Measurements from ENCODE around the gene LPGAT1.

LPGAT1 gene

DNA sequence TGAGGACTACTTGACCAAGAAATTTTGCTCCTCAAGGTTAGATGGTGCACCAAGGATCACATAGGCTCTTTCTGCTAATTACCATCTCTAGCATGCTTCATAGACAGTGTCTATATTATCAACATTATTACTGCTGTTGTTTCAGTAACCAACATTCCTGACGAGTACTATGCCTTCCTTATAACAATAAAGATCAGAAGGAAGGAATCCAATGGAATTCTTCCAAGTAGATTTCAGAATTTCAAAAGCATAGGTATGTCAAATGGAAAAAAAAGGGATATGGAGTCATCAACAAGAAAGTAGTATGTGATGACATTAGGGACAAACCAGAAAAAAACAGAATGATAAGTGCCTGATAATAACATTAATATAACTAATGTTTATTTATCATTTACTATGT, 39.6 kb upstream of the LPGAT1 start:
- TF ChIP-seq, protein P1, sequence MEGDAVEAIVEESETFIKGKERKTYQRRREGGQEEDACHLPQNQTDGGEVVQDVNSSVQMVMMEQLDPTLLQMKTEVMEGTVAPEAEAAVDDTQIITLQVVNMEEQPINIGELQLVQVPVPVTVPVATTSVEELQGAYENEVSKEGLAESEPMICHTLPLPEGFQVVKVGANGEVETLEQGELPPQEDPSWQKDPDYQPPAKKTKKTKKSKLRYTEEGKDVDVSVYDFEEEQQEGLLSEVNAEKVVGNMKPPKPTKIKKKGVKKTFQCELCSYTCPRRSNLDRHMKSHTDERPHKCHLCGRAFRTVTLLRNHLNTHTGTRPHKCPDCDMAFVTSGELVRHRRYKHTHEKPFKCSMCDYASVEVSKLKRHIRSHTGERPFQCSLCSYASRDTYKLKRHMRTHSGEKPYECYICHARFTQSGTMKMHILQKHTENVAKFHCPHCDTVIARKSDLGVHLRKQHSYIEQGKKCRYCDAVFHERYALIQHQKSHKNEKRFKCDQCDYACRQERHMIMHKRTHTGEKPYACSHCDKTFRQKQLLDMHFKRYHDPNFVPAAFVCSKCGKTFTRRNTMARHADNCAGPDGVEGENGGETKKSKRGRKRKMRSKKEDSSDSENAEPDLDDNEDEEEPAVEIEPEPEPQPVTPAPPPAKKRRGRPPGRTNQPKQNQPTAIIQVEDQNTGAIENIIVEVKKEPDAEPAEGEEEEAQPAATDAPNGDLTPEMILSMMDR (IDR thresholded peaks at IDR 0.05), result no peak
- no peak overlapping the region for H3K27ac ChIP-seq
- DNase-seq (ENCODE audit: low spot score), result no peak
- no peak overlapping the region for H3K4me3 ChIP-seq

DNA sequence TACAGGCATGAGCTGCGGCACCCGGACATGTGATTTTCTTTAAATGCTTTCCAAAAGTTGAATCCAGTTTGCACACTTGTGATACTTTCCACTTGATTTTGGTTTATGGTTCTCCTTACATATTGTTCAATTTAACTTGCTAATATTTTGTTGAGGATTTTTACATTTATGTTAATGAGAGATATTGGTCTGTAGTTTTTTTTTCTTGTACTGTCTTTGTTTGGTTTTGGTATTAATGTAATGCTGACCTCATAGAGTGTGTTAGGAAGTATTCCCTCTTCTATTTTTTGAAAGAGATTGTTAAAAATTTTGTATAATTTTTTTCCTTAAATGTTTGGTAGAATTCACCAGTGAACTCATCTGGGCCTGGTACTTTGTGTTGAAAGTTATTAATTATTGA, 34.6 kb upstream of the LPGAT1 start:
- no peak for DNase-seq (ENCODE audit: low spot score)
- TF ChIP-seq, protein P1 (IDR thresholded peaks at IDR 0.05), result no peak
- no peak overlapping the region for H3K4me3 ChIP-seq
- H3K27ac ChIP-seq, result no peak overlapping the region

DNA sequence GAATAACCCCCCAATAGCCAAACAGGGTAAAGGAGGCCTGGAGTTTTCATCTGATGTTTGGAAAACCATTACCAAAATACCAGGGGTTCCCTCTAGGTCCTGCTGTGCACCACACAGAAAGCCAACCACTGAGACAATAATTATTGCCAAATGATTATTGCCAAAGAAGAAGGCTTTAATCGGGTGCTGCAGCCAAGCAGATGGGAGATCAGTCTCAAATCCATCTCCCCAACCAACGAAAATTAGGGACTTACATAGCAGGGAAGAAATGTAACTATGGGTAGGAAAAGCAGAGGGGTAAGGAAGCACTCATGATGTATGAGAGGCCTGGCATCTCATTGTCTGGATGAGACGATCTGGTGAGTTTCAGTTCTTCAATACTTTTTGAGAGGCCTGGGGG, 28.8 kb upstream of the LPGAT1 start:
- no peak overlapping the region for H3K27ac ChIP-seq
- H3K4me3 ChIP-seq, result no peak overlapping the region
- DNase-seq (ENCODE audit: low spot score), result no peak
- TF ChIP-seq, protein P1 (IDR thresholded peaks at IDR 0.05), result no peak

DNA sequence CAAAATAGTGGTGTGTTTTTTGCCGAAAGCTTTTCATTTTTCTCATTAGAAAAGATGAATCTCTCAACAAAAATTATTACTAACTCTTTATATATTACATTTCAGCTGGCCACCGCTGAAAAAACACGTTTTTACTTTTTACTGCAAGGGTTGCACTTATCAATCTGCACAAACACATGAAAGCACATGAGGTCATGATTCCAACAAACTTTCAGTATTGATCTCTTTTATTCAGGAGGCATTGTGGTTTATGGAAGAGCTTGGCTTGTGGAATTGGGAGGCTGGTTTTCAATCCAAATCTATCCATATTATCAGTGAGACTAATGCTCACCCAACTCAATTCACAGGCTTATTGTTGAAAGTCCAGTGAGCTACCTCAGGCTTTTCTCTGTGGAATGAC, 20.6 kb upstream of the LPGAT1 start:
- H3K27ac ChIP-seq, result no peak overlapping the region
- TF ChIP-seq, protein P1 (IDR thresholded peaks at IDR 0.05), result no peak
- DNase-seq (ENCODE audit: low spot score), result no peak
- no peak overlapping the region for H3K4me3 ChIP-seq

DNA sequence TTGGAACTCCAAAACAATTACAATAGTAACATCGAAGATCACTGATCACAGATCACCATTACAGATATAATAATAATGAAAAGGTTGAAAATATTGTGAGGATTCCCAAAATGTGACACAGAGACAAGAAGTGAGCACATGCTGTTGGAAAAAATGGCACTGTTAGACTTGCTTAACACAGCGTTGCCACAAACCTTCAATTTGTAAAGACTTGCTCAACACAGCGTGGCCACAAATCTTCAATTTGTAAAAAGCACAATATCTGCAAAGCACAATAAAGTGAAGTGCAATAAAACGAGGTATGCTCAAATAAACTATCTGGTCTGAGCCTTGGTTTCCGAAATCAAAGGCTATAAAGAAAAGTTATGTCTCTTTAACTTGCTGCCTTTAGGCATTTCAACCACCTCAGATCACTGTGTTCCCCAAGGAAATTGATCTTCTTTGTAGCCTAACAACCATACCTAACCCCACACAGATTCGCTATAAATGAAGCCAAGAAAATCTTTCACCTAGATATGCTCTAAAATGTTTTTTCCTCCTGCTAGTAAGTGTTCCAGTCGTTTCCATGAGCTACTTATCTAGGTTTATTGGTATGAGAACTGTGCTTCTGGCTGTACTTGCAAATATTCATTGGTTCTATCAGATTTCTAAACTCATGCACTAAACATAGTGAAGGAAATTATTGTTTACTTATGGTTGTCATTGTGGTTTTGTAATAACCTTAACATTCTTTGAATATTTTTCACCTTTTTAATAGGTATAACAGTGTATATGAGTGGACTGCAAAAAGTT, 13.1 kb upstream of the LPGAT1 start:
- DNase-seq (ENCODE audit: low spot score), result no peak
- no peak overlapping the region for H3K4me3 ChIP-seq
- no peak overlapping the region for H3K27ac ChIP-seq
- TF ChIP-seq, protein P1 (IDR thresholded peaks at IDR 0.05), result no peak

DNA sequence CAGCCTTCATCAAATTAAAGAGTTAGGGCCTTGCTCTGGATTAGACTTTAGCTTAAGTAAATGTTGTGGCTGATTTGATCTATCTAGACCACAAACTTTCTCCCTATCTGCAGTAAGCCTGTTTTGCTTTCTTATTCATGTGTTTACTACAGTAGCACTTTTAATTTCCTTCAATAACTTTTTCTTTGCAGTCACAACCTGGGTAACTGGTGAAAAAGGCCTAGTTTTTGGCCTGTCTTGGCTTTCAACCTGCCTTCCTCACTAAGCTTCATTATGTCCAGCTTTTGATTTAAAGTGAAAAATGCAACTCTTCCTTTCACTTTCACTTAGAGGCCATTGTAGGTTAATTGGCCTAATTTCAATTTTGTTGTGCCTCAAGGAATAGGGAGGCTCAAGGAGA, 12.5 kb upstream of the LPGAT1 start:
- TF ChIP-seq, protein P1 (IDR thresholded peaks at IDR 0.05), result no peak
- DNase-seq (ENCODE audit: low spot score), result no peak
- Histone ChIP-seq H3K4me3 (no peak overlapping the region), H3K27ac (no peak overlapping the region)

DNA sequence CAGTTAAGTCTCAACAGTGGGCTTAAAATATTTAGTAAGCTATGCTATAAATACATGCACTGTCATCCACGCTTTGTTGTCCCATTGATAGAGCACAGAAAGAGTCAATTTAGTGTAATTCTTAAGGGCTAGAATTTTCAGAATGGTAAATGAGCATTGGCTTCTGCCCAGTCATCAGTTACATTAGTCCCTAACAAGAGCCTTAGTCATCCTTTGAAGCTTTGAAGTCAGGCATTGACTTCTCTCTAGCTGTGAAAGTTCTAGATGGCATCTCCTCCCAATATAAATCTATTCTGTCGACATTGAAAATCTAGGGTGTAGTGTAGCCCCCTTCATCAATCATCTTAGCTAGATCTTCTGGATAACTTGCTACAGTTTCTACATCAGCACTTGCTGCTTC, 12.0 kb upstream of the LPGAT1 start:
- TF ChIP-seq, protein P1 (IDR thresholded peaks at IDR 0.05), result no peak
- no peak for DNase-seq (ENCODE audit: low spot score)
- H3K4me3 ChIP-seq, result no peak overlapping the region
- H3K27ac ChIP-seq, result no peak overlapping the region
